Loucy (cell line): Measurements from ENCODE around the gene NQO2.

ENCODE experiments used
- H2AFZ ChIP-seq: fragments of 200-600 bp; sonication (generic); 2 replicates; pipeline ENCODE4 v1.6.0; 2016; ENCODE audit warnings: antibody characterized with exemption, mild to moderate bottlenecking, low read length, moderate library complexity
- H3F3A ChIP-seq: fragments of 200-600 bp; 2 replicates; pipeline ENCODE4 v1.6.0; 2016; ENCODE audit warnings: antibody characterized with exemption, low read depth, mild to moderate bottlenecking
- H3K27me3 ChIP-seq: fragments of 200-600 bp; sonication (generic); 2 replicates; pipeline ENCODE4 v1.6.1; 2014; ENCODE audit warnings: low read length, mild to moderate bottlenecking; ENCODE audit not compliant: insufficient read depth, poor library complexity, severe bottlenecking
- H3K36me3 ChIP-seq: fragments of 200-600 bp; sonication (generic); 2 replicates; pipeline ENCODE4 v1.6.1; 2016; ENCODE audit warnings: low read length; ENCODE audit not compliant: insufficient read depth
- H3K4me1 ChIP-seq: fragments of 200-600 bp; sonication (generic); 2 replicates; pipeline ENCODE4 v1.5.1; 2014; ENCODE audit warnings: low read length, mild to moderate bottlenecking; ENCODE audit not compliant: insufficient read depth, poor library complexity, severe bottlenecking
- H3K4me2 ChIP-seq: fragments of 200-600 bp; sonication (generic); 2 replicates; pipeline ENCODE4 v1.6.0; 2014; ENCODE audit warnings: antibody characterized with exemption, low read length, low read depth, mild to moderate bottlenecking; ENCODE audit not compliant: poor library complexity, severe bottlenecking
- H3K4me3 ChIP-seq: fragments of 200-600 bp; sonication (generic); 2 replicates; pipeline ENCODE4 v1.5.1; 2014; ENCODE audit warnings: low read length, mild to moderate bottlenecking, mixed read lengths; ENCODE audit not compliant: poor library complexity, severe bottlenecking
- H3K79me2 ChIP-seq: fragments of 200-600 bp; sonication (generic); 2 replicates; pipeline ENCODE4 v1.6.1; 2014; ENCODE audit warnings: low read length; ENCODE audit not compliant: insufficient read depth
- H3K9ac ChIP-seq: fragments of 200-600 bp; sonication (generic); 2 replicates; pipeline ENCODE4 v1.6.0; 2014; ENCODE audit warnings: mild to moderate bottlenecking, low read depth, low read length, moderate library complexity; ENCODE audit not compliant: poor library complexity, severe bottlenecking
- H3K9me2 ChIP-seq: fragments of 200-600 bp; sonication (generic); replicated peaks from 2 replicates; pipeline ENCODE4 v1.6.1; 2016; ENCODE audit warnings: low read depth, low read length, mixed read lengths
- H3K9me3 ChIP-seq: fragments of 200-600 bp; sonication (generic); 2 replicates; pipeline ENCODE4 v1.6.1; 2014; ENCODE audit warnings: mild to moderate bottlenecking, antibody characterized with exemption, low read length, low read depth; ENCODE audit not compliant: insufficient read depth
- H4K20me1 ChIP-seq: fragments of 200-600 bp; sonication (generic); 2 replicates; pipeline ENCODE4 v1.6.0; 2014; ENCODE audit warnings: antibody characterized with exemption, low read length, mild to moderate bottlenecking; ENCODE audit not compliant: insufficient read depth, poor library complexity, severe bottlenecking
- CTCF ChIP-seq: fragments of 200-600 bp; sonication (generic); conservative IDR thresholded peaks from 2 replicates; pipeline ENCODE4 v1.5.1; 2014; ENCODE audit warnings: mild to moderate bottlenecking, antibody characterized with exemption, low read length
- EZH2phosphoT487 ChIP-seq: fragments of 200-600 bp; IDR thresholded peaks from 2 replicates; pipeline ENCODE4 v1.6.1; 2018; ENCODE audit warnings: antibody characterized with exemption, mild to moderate bottlenecking, moderate library complexity, borderline replicate concordance

Gene NQO2

DNA sequence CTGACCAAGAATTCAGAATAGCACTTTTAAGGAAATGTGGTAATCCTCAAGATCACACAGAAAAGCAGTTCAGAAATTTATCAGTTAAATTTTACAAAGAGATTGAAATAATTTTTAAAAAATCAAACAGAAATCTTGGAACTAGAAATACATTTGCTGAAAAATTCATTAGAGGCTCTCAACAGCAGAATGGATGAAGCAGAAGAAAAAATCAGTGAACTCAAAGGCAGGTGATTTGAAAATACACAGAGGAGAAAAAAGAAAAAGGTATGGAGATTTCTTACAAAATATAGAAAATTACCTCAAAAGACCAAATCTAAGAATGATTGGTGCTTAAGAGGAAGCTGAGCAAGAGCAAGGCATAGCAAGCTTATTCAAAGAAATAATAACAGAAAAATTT lies 11.5 kb downstream of the NQO2 start:
- peaks cover 10% of the 10 kb centered on the region for H3K4me1 ChIP-seq
- no peak for TF ChIP-seq CTCF
- no peak for TF ChIP-seq EZH2phosphoT487
- H3F3A ChIP-seq: no peaks in the 10 kb centered on the region
- H3K9ac ChIP-seq: no peak overlapping the region
- H3K4me3 ChIP-seq: no peak overlapping the region
- H3K9me3 ChIP-seq: peaks cover 18% of the 10 kb centered on the region; the same call in 1 of the 2 replicates
- H4K20me1 ChIP-seq: no peaks in the 10 kb centered on the region
- no peaks in the 10 kb centered on the region for H3K27me3 ChIP-seq
- no peak overlapping the region for H3K4me2 ChIP-seq
- H3K79me2 ChIP-seq: no peaks in the 10 kb centered on the region
- H3K36me3 ChIP-seq: no peaks in the 10 kb centered on the region
- no peak overlapping the region for H2AFZ ChIP-seq
- H3K9me2 ChIP-seq: no peaks in the 10 kb centered on the region

DNA sequence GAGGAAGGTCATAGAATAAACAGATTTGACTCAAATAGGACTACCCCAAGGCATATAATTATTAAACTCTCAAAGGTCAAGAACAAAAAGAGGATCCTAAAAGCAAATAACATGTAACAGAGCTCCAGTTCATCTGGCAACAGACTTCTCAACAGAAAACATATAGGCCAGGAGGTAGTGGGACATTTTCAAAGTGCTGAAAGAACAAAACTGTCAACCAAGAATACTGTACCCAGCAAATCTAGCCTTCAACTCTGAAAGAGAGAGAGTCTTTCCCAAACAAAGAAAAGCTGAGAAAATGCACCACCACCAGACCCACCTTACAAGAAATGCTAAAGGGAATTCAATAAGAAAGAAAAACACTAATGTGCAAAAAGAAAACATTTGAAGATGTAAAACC lies 11.9 kb downstream of the NQO2 start:
- H3K4me3 ChIP-seq: no peak overlapping the region
- H3K36me3 ChIP-seq: no peaks in the 10 kb centered on the region
- no peak for TF ChIP-seq CTCF
- no peak for TF ChIP-seq EZH2phosphoT487
- H3F3A ChIP-seq: no peaks in the 10 kb centered on the region
- H4K20me1 ChIP-seq: no peaks in the 10 kb centered on the region
- no peaks in the 10 kb centered on the region for H3K9me2 ChIP-seq
- peaks cover 18% of the 10 kb centered on the region; the same call in 1 of the 2 replicates for H3K9me3 ChIP-seq
- H3K79me2 ChIP-seq: no peaks in the 10 kb centered on the region
- no peaks in the 10 kb centered on the region for H3K27me3 ChIP-seq
- peaks cover 10% of the 10 kb centered on the region for H3K4me1 ChIP-seq
- no peak overlapping the region for H3K4me2 ChIP-seq
- H2AFZ ChIP-seq: no peak overlapping the region
- H3K9ac ChIP-seq: no peak overlapping the region

- peaks cover 12% of the 10 kb centered on the region for H3K4me1 ChIP-seq
- no peaks in the 10 kb centered on the region for H3K79me2 ChIP-seq
- H3K9me3 ChIP-seq: peaks cover 18% of the 10 kb centered on the region; the same call in 1 of the 2 replicates
- no peak overlapping the region for H3K9ac ChIP-seq
- peaks cover 2% of the 10 kb centered on the region; the same call in 1 of the 2 replicates for H3F3A ChIP-seq
- TF ChIP-seq EZH2phosphoT487 (no peak), CTCF (no peak)
- H3K36me3 ChIP-seq: no peaks in the 10 kb centered on the region
- no peak overlapping the region for H2AFZ ChIP-seq
- no peaks in the 10 kb centered on the region for H3K9me2 ChIP-seq
- H3K27me3 ChIP-seq: no peaks in the 10 kb centered on the region
- H4K20me1 ChIP-seq: no peaks in the 10 kb centered on the region
- H3K4me2 ChIP-seq: peak overlapping the region; percentile 16
- H3K4me3 ChIP-seq: no peak overlapping the region
These were observed 13.8 kb downstream of the NQO2 start for GRCh38 chr6:3013486-3013885.
